Common myeloid progenitor, CD34-positive (primary cell): ENCODE measurements around the gene LEF1.

Source experiments
- CTCF ChIA-PET: fragments of 350-600 bp; sonication (Branson Sonifier 250); formaldehyde crosslinking; loops from one replicate; lab custom pipeline; 2021; ENCODE audit warnings: antibody characterized with exemption; lab: Charles Lee
- POLR2A ChIA-PET: fragments of 350-600 bp; sonication (Branson Sonifier 250); formaldehyde crosslinking; loops from one replicate; lab custom pipeline; 2021; ENCODE audit warnings: antibody characterized with exemption; lab: Charles Lee
- DNase-seq, 3 donors: peaks; one replicate each; pipeline versions ENCODE4 v3.0.0 to v3.0.0-alpha.2; 2013
- H3K27ac ChIP-seq, 2 experiments: 1 replicate in 1 of 2; 2 replicates in 1 of 2; pipeline ENCODE4 v1.7.0; 2013; ENCODE audit warnings: inconsistent platforms in 2 of 2, low read length in 2 of 2, mild to moderate bottlenecking in 2 of 2, low read depth in 1 of 2, moderate library complexity in 1 of 2; ENCODE audit not compliant: severe bottlenecking in 2 of 2, insufficient read depth in 1 of 2, poor library complexity in 1 of 2
- H3K27me3 ChIP-seq, 5 experiments: replicated peaks in 2 of 5; 1 replicate in 3 of 5; 2 replicates in 2 of 5; pipeline versions ENCODE4 v1.6.1 to v1.7.0; 2013; ENCODE audit warnings: low read length in 4 of 5, mild to moderate bottlenecking in 2 of 5, moderate library complexity in 2 of 5, inconsistent platforms in 1 of 5; ENCODE audit not compliant: insufficient read depth in 5 of 5, control insufficient read depth in 4 of 5
- H3K36me3 ChIP-seq, 4 experiments: 1 replicate in 2 of 4; 2 replicates in 2 of 4; pipeline versions ENCODE4 v1.6.1 to v1.7.0; 2013; ENCODE audit warnings: low read length in 3 of 4, control low read depth in 1 of 4, mild to moderate bottlenecking in 1 of 4; ENCODE audit not compliant: control insufficient read depth in 4 of 4, insufficient read depth in 4 of 4
- H3K4me1 ChIP-seq, 4 experiments: 1 replicate in 3 of 4; 2 replicates in 1 of 4; pipeline versions ENCODE4 v1.6.1 to v1.7.1; 2013; ENCODE audit warnings: low read length in 3 of 4, mild to moderate bottlenecking in 3 of 4, control low read depth in 1 of 4, inconsistent platforms in 1 of 4, moderate library complexity in 1 of 4; ENCODE audit not compliant: control insufficient read depth in 4 of 4, insufficient read depth in 4 of 4; ENCODE audit errors: control extremely low read depth in 1 of 4
- H3K4me3 ChIP-seq, 7 experiments: 1 replicate in 4 of 7; 2 replicates in 3 of 7; pipeline versions ENCODE4 v1.5.1 to v1.7.0; 2013; ENCODE audit warnings: mild to moderate bottlenecking in 7 of 7, low read length in 6 of 7, moderate library complexity in 6 of 7, inconsistent platforms in 2 of 7, low read depth in 2 of 7, control low read depth in 1 of 7; ENCODE audit not compliant: insufficient read depth in 4 of 7, control insufficient read depth in 1 of 7; ENCODE audit errors: extremely low read depth in 1 of 7
- H3K9me3 ChIP-seq, 5 experiments: 1 replicate in 4 of 5; 2 replicates in 1 of 5; pipeline versions ENCODE4 v1.6.1 to v1.7.1; 2013; ENCODE audit warnings: low read length in 4 of 5, mild to moderate bottlenecking in 2 of 5, inconsistent platforms in 1 of 5, low read depth in 1 of 5, moderate library complexity in 1 of 5; ENCODE audit not compliant: control insufficient read depth in 4 of 5, insufficient read depth in 2 of 5; ENCODE audit errors: control extremely low read depth in 1 of 5
- WGBS: methylation state at CpG from one replicate; pipeline ENCODE4 v1.1.5; 2013; ENCODE audit not compliant: insufficient coverage; 5-methylcytosine and 5-hydroxymethylcytosine counted together

The LEF1 gene

GRCh38 chr4:108005807-108006206, 162.9 kb downstream of the LEF1 start:
- ChIA-PET POLR2A (no interaction called here), CTCF (interaction anchor here (0.6 to 1.8 kb wide), 2 partner anchors 14 to 15 kb away, joined by 3 to 7 read pairs; no protein-coding TSS in a partner anchor)
- WGBS = no CpG with 5 or more reads among the region's 1 CpG
- no peak overlapping the region for H3K27ac ChIP-seq
- H3K4me3 ChIP-seq = no peak overlapping the region
- no peak for DNase-seq
- H3K27me3 ChIP-seq = no peaks in the 10 kb centered on the region
- H3K36me3 ChIP-seq = peaks cover 0 to 34% (median 9%) of the 10 kb centered on the region in 4 experiments
- H3K4me1 ChIP-seq = no peaks in the 10 kb centered on the region
- peaks cover 0 to 2% (median 0%) of the 10 kb centered on the region in 5 experiments for H3K9me3 ChIP-seq

- ChIA-PET CTCF (interaction anchor here (1.4 kb wide), 2 partner anchors 9 to 14 kb away, joined by 6 to 7 read pairs; no protein-coding TSS in a partner anchor), POLR2A (no interaction called here)
- Histone ChIP-seq H3K4me3 (no peak overlapping the region), H3K4me1 (no peaks in the 10 kb centered on the region), H3K27me3 (no peaks in the 10 kb centered on the region), H3K36me3 (peaks cover 0 to 28% (median 9%) of the 10 kb centered on the region in 4 experiments), H3K9me3 (peaks cover 0 to 2% (median 0%) of the 10 kb centered on the region in 5 experiments), H3K27ac (no peak overlapping the region)
- WGBS = 100% methylated on average over 1 of the region's 2 CpGs
- DNase-seq = no peak
Measured at GRCh38 chr4:108004646-108005045, 164.1 kb downstream of the LEF1 start.

GRCh38 chr4:108003982-108004515, 164.7 kb downstream of the LEF1 start:
- 87% methylated on average over 4 of the region's 4 CpGs for WGBS
- Histone ChIP-seq H3K36me3 (peaks cover 1 to 25% (median 9%) of the 10 kb centered on the region in 4 experiments), H3K4me3 (no peak overlapping the region), H3K9me3 (peaks cover 0 to 2% (median 0%) of the 10 kb centered on the region in 5 experiments), H3K27me3 (no peaks in the 10 kb centered on the region), H3K4me1 (peaks cover 0 to under 1% (median 0%) of the 10 kb centered on the region in 4 experiments), H3K27ac (no peak overlapping the region)
- POLR2A ChIA-PET = no interaction called here
- no peak for DNase-seq
- CTCF ChIA-PET = interaction anchor here (1.4 kb wide), 2 partner anchors 10 to 14 kb away, joined by 6 to 7 read pairs; no protein-coding TSS in a partner anchor

GRCh38 chr4:108001540-108002135, 167.1 kb downstream of the LEF1 start:
- Histone ChIP-seq H3K27ac (no peak overlapping the region), H3K4me1 (peaks cover 0 to 14% (median 7%) of the 10 kb centered on the region in 4 experiments), H3K4me3 (no peak overlapping the region), H3K9me3 (peaks cover 0 to 2% (median 0%) of the 10 kb centered on the region in 5 experiments), H3K36me3 (peaks cover 6 to 36% (median 11%) of the 10 kb centered on the region in 4 experiments), H3K27me3 (no peaks in the 10 kb centered on the region)
- 100% methylated on average over 1 of the region's 3 CpGs for whole genome bisulfite sequencing
- CTCF ChIA-PET = interaction anchor here (1.4 to 1.7 kb wide), 2 partner anchors 13 to 17 kb away, joined by 6 read pairs; no protein-coding TSS in a partner anchor
- DNase-seq = peak in 1 of 3 donors; percentile 34
- POLR2A ChIA-PET = no interaction called here

- Histone ChIP-seq H3K4me3 (no peak overlapping the region), H3K27me3 (no peaks in the 10 kb centered on the region), H3K36me3 (peaks cover 6 to 30% (median 11%) of the 10 kb centered on the region in 4 experiments), H3K27ac (no peak overlapping the region), H3K9me3 (peaks cover 0 to 2% (median 0%) of the 10 kb centered on the region in 5 experiments), H3K4me1 (peaks cover 0 to 16% (median 7%) of the 10 kb centered on the region in 4 experiments)
- DNase-seq = no peak
- CTCF ChIA-PET = interaction anchor here (1.1 to 2.2 kb wide), 3 partner anchors 9 to 19 kb away, joined by 3 to 6 read pairs (median 4); no protein-coding TSS in a partner anchor
- POLR2A ChIA-PET = no interaction called here
- no CpG with 5 or more reads among the region's 2 CpGs for WGBS
Measured at GRCh38 chr4:107999932-108000539, 168.7 kb downstream of the LEF1 start.

- no CpG with 5 or more reads among the region's 2 CpGs for WGBS
- no peak for DNase-seq
- CTCF ChIA-PET = interaction anchor here (1.3 kb wide), 1 partner anchor 21 kb away, joined by 4 read pairs; no protein-coding TSS in a partner anchor
Measured at GRCh38 chr4:107997794-107998193, 170.9 kb downstream of the LEF1 start.

More at GRCh38 chr4:107997794-107998193, 170.9 kb downstream of the LEF1 start:
- Histone ChIP-seq H3K27me3 (no peaks in the 10 kb centered on the region), H3K9me3 (peaks cover 0 to 2% (median 0%) of the 10 kb centered on the region in 5 experiments), H3K4me1 (peaks cover 7 to 36% (median 20%) of the 10 kb centered on the region in 4 experiments), H3K4me3 (no peak overlapping the region), H3K27ac (no peak overlapping the region), H3K36me3 (peaks cover 8 to 36% (median 13%) of the 10 kb centered on the region in 4 experiments)
- POLR2A ChIA-PET = no interaction called here
